Activated T-helper 9 cell treated with anti-CD3 and anti-CD28 coated beads, Interleukin-2, amount 50 U/mL, for 16 hours (primary cell): ENCODE results near the gene ASB10.
A peak's percentile ranks its signal among the peaks of the same experiment; 100 is the strongest.

Experiments
- DNase-seq: peaks from one replicate; pipeline ENCODE4 v3.0.0-alpha.2; 2020; ENCODE audit warnings: low read depth

The ASB10 gene

GRCh38 chr7:151187409-151188251, 580 bp upstream of the ASB10 start:
- DNase-seq: no peak

- DNase-seq: no peak
These were observed 1.0 kb downstream of the ASB10 start for GRCh38 chr7:151185762-151186639.

- no peak for DNase-seq
These were observed 6.0 kb downstream of the ASB10 start for GRCh38 chr7:151181011-151181431.

GRCh38 chr7:151179946-151180345, 7.1 kb downstream of the ASB10 start:
- no peak for DNase-seq

GRCh38 chr7:151179287-151179860, 7.7 kb downstream of the ASB10 start:
- DNase-seq: no peak

GRCh38 chr7:151178831-151179230, 8.2 kb downstream of the ASB10 start:
- DNase-seq: no peak

- DNase-seq: no peak
These were observed 8.8 kb downstream of the ASB10 start for GRCh38 chr7:151178236-151178635.

- DNase-seq: no peak
These were observed 9.7 kb downstream of the ASB10 start for GRCh38 chr7:151177310-151177709.

- DNase-seq: no peak
These were observed 10.6 kb downstream of the ASB10 start for GRCh38 chr7:151176401-151176800.

- DNase-seq: no peak
These were observed 11.2 kb downstream of the ASB10 start for GRCh38 chr7:151175793-151176311.

GRCh38 chr7:151175047-151175792, 11.8 kb downstream of the ASB10 start:
- DNase-seq: no peak

- DNase-seq: no peak
These were observed 12.6 kb downstream of the ASB10 start for GRCh38 chr7:151174246-151175046.

GRCh38 chr7:151173386-151174245, 13.4 kb downstream of the ASB10 start:
- no peak for DNase-seq

GRCh38 chr7:151172273-151173141, 14.5 kb downstream of the ASB10 start:
- peak; percentile 73 for DNase-seq

GRCh38 chr7:151168787-151169162, 18.3 kb downstream of the ASB10 start:
- DNase-seq: no peak

GRCh38 chr7:151168003-151168786, 18.9 kb downstream of the ASB10 start:
- DNase-seq: peak; percentile 46

GRCh38 chr7:151167197-151167961, 19.7 kb downstream of the ASB10 start, which contains the start of gene GBX1:
GBX1 (minus strand) TSS chr7:151167694; CDS start chr7:151167548, 146 bp downstream.
- no peak for DNase-seq
